HepG2 (cell line): ENCODE measurements around the gene ACOX3. TPM values are rescaled to one million over a fixed set of nuclear protein-coding genes. Genes with fewer than 3 reads are reported as not detected.

ENCODE experiments used
- ARNTL ChIP-seq: sonication (generic); formaldehyde crosslinking; IDR thresholded peaks from 2 replicates; pipeline ENCODE4 v1.4.0; 2020; ENCODE audit warnings: mild to moderate bottlenecking, missing genetic modification reagents
- FOSL1 ChIP-seq: sonication (generic); formaldehyde crosslinking; IDR thresholded peaks from 2 replicates; pipeline ENCODE4 v1.9.0; 2021; ENCODE audit warnings: missing genetic modification reagents, borderline replicate concordance
- GZF1 ChIP-seq: sonication (generic); formaldehyde crosslinking; IDR thresholded peaks from 2 replicates; pipeline ENCODE4 v1.5.1; 2020; ENCODE audit warnings: mild to moderate bottlenecking, missing genetic modification reagents
- HDAC6 ChIP-seq: fragments of 200-600 bp; sonication (generic); IDR thresholded peaks from 2 replicates; pipeline ENCODE4 v1.7.0; 2017; ENCODE audit warnings: mild to moderate bottlenecking, antibody characterized with exemption, low read length, low read depth
- HMGA1 ChIP-seq: sonication (generic); formaldehyde crosslinking; conservative IDR thresholded peaks from 2 replicates; pipeline ENCODE4 v1.4.0; 2020; ENCODE audit warnings: missing genetic modification reagents
- KAT2B ChIP-seq: fragments of 150-350 bp; IDR thresholded peaks from 2 replicates; pipeline ENCODE4 v1.6.1; 2014; ENCODE audit warnings: low read depth, low read length, borderline replicate concordance
- NFATC3 ChIP-seq: sonication (generic); formaldehyde crosslinking; IDR thresholded peaks from 2 replicates; pipeline ENCODE4 v1.5.1; 2020; ENCODE audit warnings: mild to moderate bottlenecking, missing genetic modification reagents
- PHF21A ChIP-seq: sonication (generic); formaldehyde crosslinking; IDR thresholded peaks from 2 replicates; pipeline ENCODE4 v1.5.0; 2020; ENCODE audit warnings: mild to moderate bottlenecking, missing genetic modification reagents
- RAD51 ChIP-seq: fragments of 450-650 bp; IDR thresholded peaks from 2 replicates; pipeline ENCODE4 v1.6.1; 2016; ENCODE audit warnings: borderline replicate concordance
- SP5 ChIP-seq: IDR thresholded peaks from 2 replicates; pipeline ENCODE4 v1.6.1; 2016; ENCODE audit warnings: low read depth, borderline replicate concordance
- ZBTB20 ChIP-seq: sonication (generic); formaldehyde crosslinking; IDR thresholded peaks from 2 replicates; pipeline ENCODE4 v1.8.1; 2023; ENCODE audit warnings: missing genetic modification reagents, low read depth, mild to moderate bottlenecking, borderline replicate concordance
- ZC3H13 ChIP-seq: sonication (generic); formaldehyde crosslinking; IDR thresholded peaks from 2 replicates; pipeline ENCODE4 v1.8.1; 2023; ENCODE audit warnings: mild to moderate bottlenecking, missing genetic modification reagents, moderate library complexity
- ZFAT ChIP-seq: sonication (generic); formaldehyde crosslinking; conservative IDR thresholded peaks from 2 replicates; pipeline ENCODE4 v1.8.1; 2023; ENCODE audit warnings: missing genetic modification reagents, inconsistent platforms
- ZFP37 ChIP-seq: sonication (generic); formaldehyde crosslinking; IDR thresholded peaks from 2 replicates; pipeline ENCODE4 v1.4.0; 2020; ENCODE audit warnings: missing genetic modification reagents, borderline replicate concordance
- ZNF274 ChIP-seq: sonication (generic); formaldehyde crosslinking; IDR thresholded peaks from 2 replicates; pipeline ENCODE4 v1.5.1; 2020; ENCODE audit warnings: mild to moderate bottlenecking, missing genetic modification reagents
- ZNF816 ChIP-seq: sonication (generic); formaldehyde crosslinking; IDR thresholded peaks from 2 replicates; pipeline ENCODE4 v1.8.0; 2022; ENCODE audit warnings: missing genetic modification reagents, mild to moderate bottlenecking, borderline replicate concordance
- ZNF878 ChIP-seq: sonication (generic); formaldehyde crosslinking; IDR thresholded peaks from 2 replicates; pipeline ENCODE4 v1.8.1; 2023; ENCODE audit warnings: mild to moderate bottlenecking, missing genetic modification reagents, moderate library complexity
- polyA plus RNA-seq, 8 experiments: library from polyadenylated mRNA; depleted of rRNA in 3 of 8; stranded (reverse) in 7 of 8; unstranded in 1 of 8; fragments of >200 nt; fragmentation: Illumina TruSeq in 4 of 8; extraction: Trizol in 4 of 8; gene quantifications; 2 replicates each; pipeline versions ENCODE4 v1.2.1 to v1.2.3, GENCODE V29; 2011 to 2016; ENCODE audit warnings: low read depth in 4 of 8, missing spikeins in 1 of 8, mixed read lengths in 1 of 8; ENCODE audit not compliant: insufficient read depth in 1 of 8
- total RNA-seq, 5 experiments: library from RNA; depleted of rRNA; stranded (reverse); fragments of >200 nt; fragmentation: Illumina TruSeq; extraction: Trizol; gene quantifications; 2 replicates each; pipeline ENCODE4 v1.2.3, GENCODE V29; 2016; ENCODE audit warnings: low read depth in 1 of 5
- TF ChIP-seq, protein P1 (sequence below): sonication (generic); formaldehyde crosslinking; IDR thresholded peaks from 2 replicates; pipeline ENCODE4 v1.4.0; 2020; ENCODE audit warnings: missing genetic modification reagents
- TF ChIP-seq, protein P2 (sequence below): sonication (generic); formaldehyde crosslinking; IDR thresholded peaks from 2 replicates; pipeline ENCODE4 v1.5.0; 2020; ENCODE audit warnings: mild to moderate bottlenecking, missing genetic modification reagents
- TF ChIP-seq, protein P3 (sequence below): sonication (generic); formaldehyde crosslinking; conservative IDR thresholded peaks from 2 replicates; pipeline ENCODE4 v1.8.0; 2022; ENCODE audit warnings: mild to moderate bottlenecking, moderate library complexity, missing genetic modification reagents

The ACOX3 gene
- total and polyA plus RNA-seq, 2 of the 13 experiments (the other 11 are each of a cell fraction or from before 2014, with no cell fraction given) = 4.2 to 17.8 TPM

DNA sequence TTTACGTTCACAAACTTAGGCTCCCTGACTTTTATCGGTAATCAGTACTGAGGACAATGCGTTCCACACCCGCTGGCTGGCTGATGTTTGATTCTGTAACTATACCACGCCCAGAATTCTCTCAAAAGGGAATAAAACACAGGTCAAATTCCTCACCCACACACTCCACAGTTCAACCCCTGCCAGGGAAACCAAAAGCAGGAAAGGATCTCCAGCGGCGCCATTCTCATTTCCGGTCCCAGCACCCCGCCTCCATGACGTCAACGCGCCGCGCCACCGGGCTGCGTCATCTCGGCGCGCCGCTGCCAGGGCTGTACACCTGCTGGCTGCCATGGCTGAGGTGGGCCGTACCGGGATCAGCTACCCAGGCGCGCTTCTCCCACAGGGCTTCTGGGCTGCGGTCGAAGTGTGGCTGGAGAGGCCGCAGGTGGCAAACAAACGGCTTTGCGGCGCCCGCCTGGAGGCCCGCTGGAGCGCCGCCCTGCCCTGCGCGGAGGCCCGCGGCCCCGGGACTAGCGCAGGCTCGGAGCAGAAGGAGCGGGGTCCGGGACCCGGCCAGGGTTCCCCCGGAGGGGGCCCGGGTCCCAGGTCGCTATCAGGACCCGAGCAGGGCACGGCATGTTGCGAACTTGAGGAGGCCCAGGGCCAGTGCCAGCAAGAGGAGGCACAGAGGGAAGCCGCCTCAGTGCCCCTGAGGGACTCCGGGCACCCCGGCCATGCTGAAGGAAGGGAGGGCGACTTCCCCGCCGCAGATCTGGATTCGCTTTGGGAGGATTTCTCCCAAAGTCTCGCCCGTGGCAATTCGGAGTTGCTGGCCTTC, at the start of gene ACOX3, which contains the start of gene TRMT44 (continued):
- TF ChIP-seq, protein P1, sequence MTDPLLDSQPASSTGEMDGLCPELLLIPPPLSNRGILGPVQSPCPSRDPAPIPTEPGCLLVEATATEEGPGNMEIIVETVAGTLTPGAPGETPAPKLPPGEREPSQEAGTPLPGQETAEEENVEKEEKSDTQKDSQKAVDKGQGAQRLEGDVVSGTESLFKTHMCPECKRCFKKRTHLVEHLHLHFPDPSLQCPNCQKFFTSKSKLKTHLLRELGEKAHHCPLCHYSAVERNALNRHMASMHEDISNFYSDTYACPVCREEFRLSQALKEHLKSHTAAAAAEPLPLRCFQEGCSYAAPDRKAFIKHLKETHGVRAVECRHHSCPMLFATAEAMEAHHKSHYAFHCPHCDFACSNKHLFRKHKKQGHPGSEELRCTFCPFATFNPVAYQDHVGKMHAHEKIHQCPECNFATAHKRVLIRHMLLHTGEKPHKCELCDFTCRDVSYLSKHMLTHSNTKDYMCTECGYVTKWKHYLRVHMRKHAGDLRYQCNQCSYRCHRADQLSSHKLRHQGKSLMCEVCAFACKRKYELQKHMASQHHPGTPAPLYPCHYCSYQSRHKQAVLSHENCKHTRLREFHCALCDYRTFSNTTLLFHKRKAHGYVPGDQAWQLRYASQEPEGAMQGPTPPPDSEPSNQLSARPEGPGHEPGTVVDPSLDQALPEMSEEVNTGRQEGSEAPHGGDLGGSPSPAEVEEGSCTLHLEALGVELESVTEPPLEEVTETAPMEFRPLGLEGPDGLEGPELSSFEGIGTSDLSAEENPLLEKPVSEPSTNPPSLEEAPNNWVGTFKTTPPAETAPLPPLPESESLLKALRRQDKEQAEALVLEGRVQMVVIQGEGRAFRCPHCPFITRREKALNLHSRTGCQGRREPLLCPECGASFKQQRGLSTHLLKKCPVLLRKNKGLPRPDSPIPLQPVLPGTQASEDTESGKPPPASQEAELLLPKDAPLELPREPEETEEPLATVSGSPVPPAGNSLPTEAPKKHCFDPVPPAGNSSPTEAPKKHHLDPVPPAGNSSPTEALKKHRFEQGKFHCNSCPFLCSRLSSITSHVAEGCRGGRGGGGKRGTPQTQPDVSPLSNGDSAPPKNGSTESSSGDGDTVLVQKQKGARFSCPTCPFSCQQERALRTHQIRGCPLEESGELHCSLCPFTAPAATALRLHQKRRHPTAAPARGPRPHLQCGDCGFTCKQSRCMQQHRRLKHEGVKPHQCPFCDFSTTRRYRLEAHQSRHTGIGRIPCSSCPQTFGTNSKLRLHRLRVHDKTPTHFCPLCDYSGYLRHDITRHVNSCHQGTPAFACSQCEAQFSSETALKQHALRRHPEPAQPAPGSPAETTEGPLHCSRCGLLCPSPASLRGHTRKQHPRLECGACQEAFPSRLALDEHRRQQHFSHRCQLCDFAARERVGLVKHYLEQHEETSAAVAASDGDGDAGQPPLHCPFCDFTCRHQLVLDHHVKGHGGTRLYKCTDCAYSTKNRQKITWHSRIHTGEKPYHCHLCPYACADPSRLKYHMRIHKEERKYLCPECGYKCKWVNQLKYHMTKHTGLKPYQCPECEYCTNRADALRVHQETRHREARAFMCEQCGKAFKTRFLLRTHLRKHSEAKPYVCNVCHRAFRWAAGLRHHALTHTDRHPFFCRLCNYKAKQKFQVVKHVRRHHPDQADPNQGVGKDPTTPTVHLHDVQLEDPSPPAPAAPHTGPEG (CRISPR knock-in tag) = no peak
- TF ChIP-seq ZNF816 (no peak), ARNTL (no peak; the same call in 1 of the 2 replicates), SP5 (CRISPR knock-in tag) (peak; percentile 77; the same call in 1 of the 2 replicates), ZNF878 (CRISPR knock-in tag) (no peak), GZF1 (CRISPR knock-in tag) (no peak), KAT2B (no peak), HDAC6 (no peak), ZBTB20 (CRISPR knock-in tag) (no peak), RAD51 (no peak), ZFP37 (CRISPR knock-in tag) (no peak), HMGA1 (no peak), ZC3H13 (no peak), PHF21A (CRISPR knock-in tag) (no peak), NFATC3 (CRISPR knock-in tag) (no peak), ZNF274 (CRISPR knock-in tag) (peak; percentile 48; the same call in 1 of the 2 replicates), FOSL1 (no peak), ZFAT (no peak)
- TF ChIP-seq, protein P2, sequence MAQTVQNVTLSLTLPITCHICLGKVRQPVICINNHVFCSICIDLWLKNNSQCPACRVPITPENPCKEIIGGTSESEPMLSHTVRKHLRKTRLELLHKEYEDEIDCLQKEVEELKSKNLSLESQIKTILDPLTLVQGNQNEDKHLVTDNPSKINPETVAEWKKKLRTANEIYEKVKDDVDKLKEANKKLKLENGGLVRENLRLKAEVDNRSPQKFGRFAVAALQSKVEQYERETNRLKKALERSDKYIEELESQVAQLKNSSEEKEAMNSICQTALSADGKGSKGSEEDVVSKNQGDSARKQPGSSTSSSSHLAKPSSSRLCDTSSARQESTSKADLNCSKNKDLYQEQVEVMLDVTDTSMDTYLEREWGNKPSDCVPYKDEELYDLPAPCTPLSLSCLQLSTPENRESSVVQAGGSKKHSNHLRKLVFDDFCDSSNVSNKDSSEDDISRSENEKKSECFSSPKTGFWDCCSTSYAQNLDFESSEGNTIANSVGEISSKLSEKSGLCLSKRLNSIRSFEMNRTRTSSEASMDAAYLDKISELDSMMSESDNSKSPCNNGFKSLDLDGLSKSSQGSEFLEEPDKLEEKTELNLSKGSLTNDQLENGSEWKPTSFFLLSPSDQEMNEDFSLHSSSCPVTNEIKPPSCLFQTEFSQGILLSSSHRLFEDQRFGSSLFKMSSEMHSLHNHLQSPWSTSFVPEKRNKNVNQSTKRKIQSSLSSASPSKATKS = no peak
- TF ChIP-seq, protein P3, sequence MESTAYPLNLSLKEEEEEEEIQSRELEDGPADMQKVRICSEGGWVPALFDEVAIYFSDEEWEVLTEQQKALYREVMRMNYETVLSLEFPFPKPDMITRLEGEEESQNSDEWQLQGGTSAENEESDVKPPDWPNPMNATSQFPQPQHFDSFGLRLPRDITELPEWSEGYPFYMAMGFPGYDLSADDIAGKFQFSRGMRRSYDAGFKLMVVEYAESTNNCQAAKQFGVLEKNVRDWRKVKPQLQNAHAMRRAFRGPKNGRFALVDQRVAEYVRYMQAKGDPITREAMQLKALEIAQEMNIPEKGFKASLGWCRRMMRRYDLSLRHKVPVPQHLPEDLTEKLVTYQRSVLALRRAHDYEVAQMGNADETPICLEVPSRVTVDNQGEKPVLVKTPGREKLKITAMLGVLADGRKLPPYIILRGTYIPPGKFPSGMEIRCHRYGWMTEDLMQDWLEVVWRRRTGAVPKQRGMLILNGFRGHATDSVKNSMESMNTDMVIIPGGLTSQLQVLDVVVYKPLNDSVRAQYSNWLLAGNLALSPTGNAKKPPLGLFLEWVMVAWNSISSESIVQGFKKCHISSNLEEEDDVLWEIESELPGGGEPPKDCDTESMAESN (CRISPR knock-in tag) = peak; percentile 63; the same call in 1 of the 2 replicates
